GM12801 (cell line): Measurements from ENCODE around the gene CUEDC1.

Source experiments
- CTCF ChIP-seq: IDR thresholded peaks from one replicate; pipeline ENCODE4 v1.5.1; 2011; ENCODE audit warnings: control low read depth; ENCODE audit not compliant: insufficient read length; ENCODE audit errors: extremely low read depth

Gene CUEDC1

DNA sequence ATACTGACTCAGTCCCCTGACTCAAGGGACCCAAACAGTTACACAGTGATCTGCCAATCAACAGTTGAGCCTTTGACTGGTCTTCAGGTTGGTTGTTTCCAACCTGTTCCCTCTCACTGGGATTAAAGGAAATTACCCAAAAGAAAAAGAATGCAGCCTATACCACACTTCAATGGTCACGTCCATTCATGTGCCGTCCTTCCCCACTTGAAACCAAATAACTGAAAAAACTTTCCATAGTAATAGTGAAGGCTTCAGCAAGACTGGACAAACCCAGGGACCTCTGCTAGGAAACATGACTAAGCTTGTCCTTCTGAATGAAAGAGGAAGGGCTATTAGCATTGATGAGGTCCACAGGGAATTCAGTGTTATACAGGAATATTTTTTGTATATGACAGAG lies 135.9 kb downstream of the CUEDC1 start:
- no peak for TF ChIP-seq CTCF

GRCh38 chr17:57818066-57818465 lies 137.1 kb downstream of the CUEDC1 start:
- TF ChIP-seq CTCF: no peak

- no peak for TF ChIP-seq CTCF
These were observed 137.9 kb downstream of the CUEDC1 start for GRCh38 chr17:57817299-57817698.

GRCh38 chr17:57814421-57814820 lies 140.8 kb downstream of the CUEDC1 start:
- TF ChIP-seq CTCF: no peak

GRCh38 chr17:57811638-57812280 lies 143.5 kb downstream of the CUEDC1 start:
- TF ChIP-seq CTCF: no peak
